Endothelial cell (in vitro differentiated cells): ENCODE measurements around the gene KTN1. TPM values are rescaled to one million over a fixed set of nuclear protein-coding genes. Genes with fewer than 3 reads are reported as not detected.

Experiments
- DNase-seq: peaks from one replicate; pipeline ENCODE4 v3.0.0; 2021; ENCODE audit warnings: low spot score
- H3K27ac Mint-ChIP-seq: one replicate; pipeline ENCODE4 v1.8.0; 2021; ENCODE audit warnings: mixed read lengths, inconsistent platforms; ENCODE audit not compliant: unreplicated experiment
- H3K27me3 Mint-ChIP-seq: one replicate; pipeline ENCODE4 v1.8.0; 2021; ENCODE audit warnings: mild to moderate bottlenecking, moderate library complexity, mixed read lengths, inconsistent platforms; ENCODE audit not compliant: unreplicated experiment
- H3K36me3 Mint-ChIP-seq: one replicate; pipeline ENCODE4 v1.8.0; 2021; ENCODE audit warnings: mild to moderate bottlenecking, low read depth, mixed read lengths, inconsistent platforms; ENCODE audit not compliant: unreplicated experiment
- H3K4me1 Mint-ChIP-seq: one replicate; pipeline ENCODE4 v1.8.0; 2021; ENCODE audit warnings: mild to moderate bottlenecking, mixed read lengths, inconsistent platforms; ENCODE audit not compliant: unreplicated experiment
- H3K4me3 Mint-ChIP-seq: one replicate; pipeline ENCODE4 v1.8.0; 2021; ENCODE audit warnings: mild to moderate bottlenecking, mixed read lengths, inconsistent platforms; ENCODE audit not compliant: unreplicated experiment
- H3K9me3 Mint-ChIP-seq: one replicate; pipeline ENCODE4 v1.8.0; 2021; ENCODE audit warnings: mixed read lengths, inconsistent platforms; ENCODE audit not compliant: unreplicated experiment
- total RNA-seq: library from RNA; stranded (reverse); fragmentation: NEBNext Ultra II Directional; extraction: Animal tissue kit (Norgen Biotek cat#: 25700); gene quantifications from one replicate; pipeline ENCODE4 v1.2.1, GENCODE V29; 2021; ENCODE audit not compliant: unreplicated experiment
- TF ChIP-seq, protein P1 (sequence below): fragments of 200-600 bp; sonication (generic); IDR thresholded peaks from one replicate; pipeline ENCODE4 v1.5.0; 2021; ENCODE audit warnings: antibody characterized with exemption; ENCODE audit not compliant: unreplicated experiment

KTN1 gene
- total RNA-seq, 1 donor from 2014 or later: 220 TPM

DNA sequence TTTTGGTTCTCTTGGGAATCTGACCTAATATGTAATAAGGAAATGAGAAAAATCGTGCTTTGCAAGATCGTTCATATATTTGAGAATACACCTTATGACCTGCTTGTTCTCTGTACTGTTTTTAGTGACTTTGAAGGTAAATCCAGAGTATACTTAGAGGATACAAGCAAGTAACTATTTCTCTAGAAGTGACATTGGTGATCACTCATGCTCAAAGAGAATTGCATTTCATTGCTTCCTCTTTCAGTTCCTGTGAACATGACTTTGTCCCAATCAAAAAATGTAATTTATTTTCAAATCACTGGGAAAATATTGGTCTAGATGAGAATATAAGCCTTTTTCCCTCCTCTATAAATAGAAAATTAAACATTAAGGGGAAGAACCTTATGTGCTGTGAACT lies 2.7 kb downstream of the KTN1 start:
- H3K27ac Mint-ChIP-seq: no peak overlapping the region
- H3K27me3 Mint-ChIP-seq: peaks cover 6% of the 10 kb centered on the region
- TF ChIP-seq, protein P1, sequence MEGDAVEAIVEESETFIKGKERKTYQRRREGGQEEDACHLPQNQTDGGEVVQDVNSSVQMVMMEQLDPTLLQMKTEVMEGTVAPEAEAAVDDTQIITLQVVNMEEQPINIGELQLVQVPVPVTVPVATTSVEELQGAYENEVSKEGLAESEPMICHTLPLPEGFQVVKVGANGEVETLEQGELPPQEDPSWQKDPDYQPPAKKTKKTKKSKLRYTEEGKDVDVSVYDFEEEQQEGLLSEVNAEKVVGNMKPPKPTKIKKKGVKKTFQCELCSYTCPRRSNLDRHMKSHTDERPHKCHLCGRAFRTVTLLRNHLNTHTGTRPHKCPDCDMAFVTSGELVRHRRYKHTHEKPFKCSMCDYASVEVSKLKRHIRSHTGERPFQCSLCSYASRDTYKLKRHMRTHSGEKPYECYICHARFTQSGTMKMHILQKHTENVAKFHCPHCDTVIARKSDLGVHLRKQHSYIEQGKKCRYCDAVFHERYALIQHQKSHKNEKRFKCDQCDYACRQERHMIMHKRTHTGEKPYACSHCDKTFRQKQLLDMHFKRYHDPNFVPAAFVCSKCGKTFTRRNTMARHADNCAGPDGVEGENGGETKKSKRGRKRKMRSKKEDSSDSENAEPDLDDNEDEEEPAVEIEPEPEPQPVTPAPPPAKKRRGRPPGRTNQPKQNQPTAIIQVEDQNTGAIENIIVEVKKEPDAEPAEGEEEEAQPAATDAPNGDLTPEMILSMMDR: no peak
- no peak overlapping the region for H3K4me3 Mint-ChIP-seq
- no peak for DNase-seq
- peaks cover 29% of the 10 kb centered on the region for H3K4me1 Mint-ChIP-seq
- H3K9me3 Mint-ChIP-seq: no peaks in the 10 kb centered on the region
- H3K36me3 Mint-ChIP-seq: no peaks in the 10 kb centered on the region

DNA sequence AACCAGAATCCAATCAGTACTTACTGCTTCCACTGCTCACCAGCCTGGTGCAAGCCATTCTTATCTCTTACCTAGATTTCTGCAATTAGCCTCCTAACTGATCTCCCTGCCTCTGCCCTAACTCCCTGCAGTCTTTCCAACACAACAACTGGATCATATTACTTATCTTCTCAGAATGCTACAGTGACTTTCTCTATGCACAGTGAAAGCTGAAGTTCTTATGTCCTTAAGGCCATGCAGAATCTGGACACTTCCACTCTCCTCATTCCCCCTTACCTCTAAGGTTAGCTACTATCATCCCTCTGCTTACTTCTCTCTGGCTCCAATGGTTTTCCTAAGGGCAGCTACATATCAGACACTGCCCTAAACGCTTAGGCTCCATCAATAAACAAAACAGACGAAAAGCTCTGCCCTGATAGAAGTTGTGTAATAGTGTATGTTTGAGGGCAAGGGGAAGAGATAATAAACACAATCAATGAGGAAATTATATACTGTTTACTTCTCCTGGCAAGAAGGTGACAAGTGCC lies 4.0 kb downstream of the KTN1 start:
- H3K36me3 Mint-ChIP-seq: no peaks in the 10 kb centered on the region
- H3K27ac Mint-ChIP-seq: no peak overlapping the region
- H3K4me1 Mint-ChIP-seq: peaks cover 23% of the 10 kb centered on the region
- TF ChIP-seq, protein P1: no peak
- no peak overlapping the region for H3K4me3 Mint-ChIP-seq
- no peak for DNase-seq
- H3K9me3 Mint-ChIP-seq: no peaks in the 10 kb centered on the region
- peaks cover 6% of the 10 kb centered on the region for H3K27me3 Mint-ChIP-seq

DNA sequence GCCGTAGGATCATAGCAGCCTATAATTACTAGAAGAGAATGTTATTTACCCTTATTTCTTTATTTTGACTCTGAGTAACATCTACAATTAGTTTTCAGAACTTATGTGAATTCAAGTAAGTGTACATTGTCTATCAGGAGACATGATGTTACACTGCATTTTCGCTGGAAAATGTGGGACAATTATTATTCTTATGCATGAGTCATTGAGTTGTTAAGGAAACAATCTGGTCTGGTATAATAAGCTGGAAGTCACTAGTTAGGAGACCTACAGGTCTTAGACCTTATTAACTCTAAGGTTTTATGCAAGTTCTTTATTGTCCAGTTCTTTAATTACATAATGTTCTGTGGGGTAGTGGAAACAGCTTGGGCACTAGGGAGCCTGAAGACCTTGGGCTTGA lies 5.8 kb downstream of the KTN1 start:
- Mint-ChIP-seq H3K36me3 (no peaks in the 10 kb centered on the region), H3K4me3 (no peak overlapping the region), H3K27me3 (peaks cover 5% of the 10 kb centered on the region), H3K9me3 (no peaks in the 10 kb centered on the region), H3K27ac (no peak overlapping the region), H3K4me1 (peaks cover 22% of the 10 kb centered on the region)
- TF ChIP-seq, protein P1: no peak
- no peak for DNase-seq

DNA sequence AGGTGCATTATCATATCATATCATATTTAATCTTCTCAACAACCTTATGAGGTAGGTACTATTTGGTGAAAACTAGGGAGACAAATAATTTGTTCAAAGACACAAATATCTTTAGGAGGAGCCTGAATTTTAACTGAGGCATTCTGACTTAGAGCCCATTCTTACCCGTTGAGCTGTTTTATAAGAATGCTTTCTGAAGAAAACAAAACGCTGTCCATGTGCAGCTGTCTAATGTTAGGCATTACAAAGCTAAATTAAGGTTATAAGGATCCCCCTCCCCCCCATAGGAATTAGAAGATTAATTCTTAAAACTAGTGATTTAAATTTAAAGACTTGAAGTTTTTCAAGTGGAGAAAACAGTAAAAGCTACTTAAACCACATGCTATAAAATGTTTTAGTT lies 6.4 kb downstream of the KTN1 start:
- no peaks in the 10 kb centered on the region for H3K27me3 Mint-ChIP-seq

DNA sequence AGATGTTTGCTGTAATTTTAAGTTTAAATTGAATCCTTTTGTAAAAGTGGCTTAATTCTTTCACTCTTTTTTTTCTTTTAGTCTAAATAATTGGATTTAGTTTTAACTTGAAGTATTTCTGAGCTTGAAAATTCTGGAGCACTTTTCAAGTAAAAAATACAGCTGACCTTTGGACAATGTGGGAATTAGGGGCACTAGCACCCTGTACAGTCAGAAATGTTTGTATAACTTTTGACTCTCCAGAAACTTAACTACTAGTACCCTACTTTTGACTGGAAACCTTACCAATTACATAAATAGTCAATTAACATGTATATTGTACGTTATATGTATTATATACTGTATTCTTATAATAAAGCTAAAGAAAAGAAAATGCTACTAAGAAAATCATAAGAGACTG lies 7.8 kb downstream of the KTN1 start:
- TF ChIP-seq, protein P1: no peak
- Mint-ChIP-seq H3K27ac (no peak overlapping the region), H3K4me3 (no peak overlapping the region), H3K27me3 (no peaks in the 10 kb centered on the region), H3K36me3 (no peaks in the 10 kb centered on the region), H3K9me3 (no peaks in the 10 kb centered on the region), H3K4me1 (peaks cover 11% of the 10 kb centered on the region)
- DNase-seq: no peak

More for the DNA sequence above, 6.4 kb downstream of the KTN1 start:
- no peak for DNase-seq
- TF ChIP-seq, protein P1: no peak
- no peaks in the 10 kb centered on the region for H3K9me3 Mint-ChIP-seq
- no peak overlapping the region for H3K4me3 Mint-ChIP-seq
- no peaks in the 10 kb centered on the region for H3K36me3 Mint-ChIP-seq
- no peak overlapping the region for H3K27ac Mint-ChIP-seq
- peaks cover 16% of the 10 kb centered on the region for H3K4me1 Mint-ChIP-seq
